ENCODE data around the gene ENO2. TPM values are rescaled to one million over a fixed set of nuclear protein-coding genes. Genes with fewer than 3 reads are reported as not detected.
"Not testable (repeated sequence)": the region's sequence is repeated elsewhere in the genome, so short reads cannot be mapped to it uniquely, and the experiment has no call there.

The ENO2 gene
- total RNA-seq (10 to 100 TPM; 80.2 to 80.7 TPM), total RNA-seq (71.5 to 117 reads per million in 2 donors)

GRCh38 chr12:6914246-6914946 is at the start of gene ENO2:
Gene ENO2, plus strand, starts transcription at chr12:6914580. Its CDS starts 1,253 bp downstream, at chr12:6915833.
- H3K4me1 Mint-ChIP-seq = peaks cover 39% of the 10 kb centered on the region
- peaks cover 5% of the 10 kb centered on the region for H3K36me3 Mint-ChIP-seq (ENCODE audit: low read depth)
- peak within 1 kb of the TSS; percentile 85 for H3K27ac Mint-ChIP-seq
- H3K27me3 Mint-ChIP-seq = no peaks in the 10 kb centered on the region
- no peaks in the 10 kb centered on the region for H3K9me3 ChIP-seq (ENCODE audit: control insufficient read depth, low read length, poor library complexity, severe bottlenecking)
- peak; percentile 94 for ATAC-seq
- H3K4me3 Mint-ChIP-seq = peak within 1 kb of the TSS; percentile 98
- peak; percentile 71 to 88 (median 83) for DNase-seq

- H3K36me3 Mint-ChIP-seq (ENCODE audit: low read depth); H3K9me3 ChIP-seq (ENCODE audit: control insufficient read depth, low read length, poor library complexity, severe bottlenecking); DNase-seq; H3K27ac Mint-ChIP-seq; ATAC-seq; H3K27me3 Mint-ChIP-seq: not testable (repeated sequence)
- Mint-ChIP-seq H3K4me1 (peaks cover 28% of the 10 kb centered on the region), H3K4me3 (peak overlapping the region; percentile 25)
Measured at GRCh38 chr12:6865307-6865706, 49.1 kb upstream of the ENO2 start.

- peak overlapping the region; percentile 94 for H3K4me3 Mint-ChIP-seq
- ATAC-seq = no peak
- H3K36me3 Mint-ChIP-seq (ENCODE audit: low read depth) = peaks cover 2% of the 10 kb centered on the region
- no peaks in the 10 kb centered on the region for H3K27me3 Mint-ChIP-seq
- no peak for DNase-seq
- H3K27ac Mint-ChIP-seq = peak overlapping the region; percentile 47
- no peaks in the 10 kb centered on the region for H3K9me3 ChIP-seq (ENCODE audit: control insufficient read depth, low read length, poor library complexity, severe bottlenecking)
- peaks cover 36% of the 10 kb centered on the region for H3K4me1 Mint-ChIP-seq
Measured at GRCh38 chr12:6866163-6866919, 48.0 kb upstream of the ENO2 start.

- Mint-ChIP-seq H3K36me3 (ENCODE audit: low read depth) (peaks cover 2% of the 10 kb centered on the region), H3K27me3 (no peaks in the 10 kb centered on the region), H3K4me1 (peaks cover 42% of the 10 kb centered on the region), H3K4me3 (peak overlapping the region; percentile 94), H3K27ac (peak overlapping the region; percentile 47)
- no peak for DNase-seq
- no peaks in the 10 kb centered on the region for H3K9me3 ChIP-seq (ENCODE audit: control insufficient read depth, low read length, poor library complexity, severe bottlenecking)
- no peak for ATAC-seq
Measured at GRCh38 chr12:6866920-6867412, 47.4 kb upstream of the ENO2 start.

- no peaks in the 10 kb centered on the region for H3K9me3 ChIP-seq (ENCODE audit: control insufficient read depth, low read length, poor library complexity, severe bottlenecking)
- H3K4me1 Mint-ChIP-seq = peaks cover 48% of the 10 kb centered on the region
- H3K27ac Mint-ChIP-seq = peak within 1 kb of the TSS; percentile 93
- H3K4me3 Mint-ChIP-seq = peak within 1 kb of the TSS; percentile 94
- ATAC-seq (peak; percentile 77), DNase-seq (peak; percentile 44 to 77 (median 77))
- H3K36me3 Mint-ChIP-seq (ENCODE audit: low read depth) = peaks cover 2% of the 10 kb centered on the region
- no peaks in the 10 kb centered on the region for H3K27me3 Mint-ChIP-seq
Measured at GRCh38 chr12:6867413-6868210, 46.8 kb upstream of the ENO2 start, which contains the start of gene TPI1. Gene TPI1, plus strand, starts transcription at chr12:6867531. Its CDS starts 36 bp downstream, at chr12:6867567.

- DNase-seq (no peak), ATAC-seq (no peak)
- H3K36me3 Mint-ChIP-seq (ENCODE audit: low read depth) = peaks cover 2% of the 10 kb centered on the region
- H3K4me3 Mint-ChIP-seq = peak overlapping the region; percentile 94
- H3K27ac Mint-ChIP-seq = peak overlapping the region; percentile 93
- peaks cover 50% of the 10 kb centered on the region for H3K4me1 Mint-ChIP-seq
- H3K27me3 Mint-ChIP-seq = no peaks in the 10 kb centered on the region
- no peaks in the 10 kb centered on the region for H3K9me3 ChIP-seq (ENCODE audit: control insufficient read depth, low read length, poor library complexity, severe bottlenecking)
Measured at GRCh38 chr12:6868211-6869048, 46.0 kb upstream of the ENO2 start.

- H3K36me3 Mint-ChIP-seq (ENCODE audit: low read depth) = peaks cover 2% of the 10 kb centered on the region
- peak; percentile 64 to 84 (median 72) for DNase-seq
- H3K9me3 ChIP-seq (ENCODE audit: control insufficient read depth, low read length, poor library complexity, severe bottlenecking) = no peaks in the 10 kb centered on the region
- ATAC-seq = peak; percentile 14
- peak overlapping the region; percentile 94 for H3K4me3 Mint-ChIP-seq
- peaks cover 52% of the 10 kb centered on the region for H3K4me1 Mint-ChIP-seq
- H3K27ac Mint-ChIP-seq = peak overlapping the region; percentile 93
- H3K27me3 Mint-ChIP-seq = no peaks in the 10 kb centered on the region
Measured at GRCh38 chr12:6869049-6870021, 45.0 kb upstream of the ENO2 start.

- not testable (repeated sequence) for DNase-seq; ATAC-seq; H3K36me3 Mint-ChIP-seq (ENCODE audit: low read depth); H3K27me3 Mint-ChIP-seq; H3K9me3 ChIP-seq (ENCODE audit: control insufficient read depth, low read length, poor library complexity, severe bottlenecking)
- peaks cover 54% of the 10 kb centered on the region for H3K4me1 Mint-ChIP-seq
- peak overlapping the region; percentile 93 for H3K27ac Mint-ChIP-seq
- H3K4me3 Mint-ChIP-seq = peak overlapping the region; percentile 21
Measured at GRCh38 chr12:6870304-6870703, 44.1 kb upstream of the ENO2 start.

GRCh38 chr12:6871052-6871957 is 43.1 kb upstream of the ENO2 start:
- ATAC-seq = no peak
- peaks cover 58% of the 10 kb centered on the region for H3K4me1 Mint-ChIP-seq

GRCh38 chr12:6872073-6873048 is 42.0 kb upstream of the ENO2 start:
- H3K4me1 Mint-ChIP-seq = peaks cover 56% of the 10 kb centered on the region
- H3K27ac Mint-ChIP-seq = peak overlapping the region; percentile 93
- no peaks in the 10 kb centered on the region for H3K27me3 Mint-ChIP-seq
- peaks cover 6% of the 10 kb centered on the region for H3K36me3 Mint-ChIP-seq (ENCODE audit: low read depth)
- ATAC-seq (peak; percentile 46), DNase-seq (peak; percentile 78 to 82 (median 81))
- peak overlapping the region; percentile 94 for H3K4me3 Mint-ChIP-seq
- no peaks in the 10 kb centered on the region for H3K9me3 ChIP-seq (ENCODE audit: control insufficient read depth, low read length, poor library complexity, severe bottlenecking)

More at GRCh38 chr12:6871052-6871957, 43.1 kb upstream of the ENO2 start:
- DNase-seq = peak in 1 of 3 donors; percentile 33
- H3K27ac Mint-ChIP-seq = peak overlapping the region; percentile 93
- H3K27me3 Mint-ChIP-seq = no peaks in the 10 kb centered on the region
- peaks cover 3% of the 10 kb centered on the region for H3K36me3 Mint-ChIP-seq (ENCODE audit: low read depth)
- H3K9me3 ChIP-seq (ENCODE audit: control insufficient read depth, low read length, poor library complexity, severe bottlenecking) = no peaks in the 10 kb centered on the region
- peak overlapping the region; percentile 94 for H3K4me3 Mint-ChIP-seq

Data from T-helper 17 cell (primary cell).